GM18861 (cell line): ENCODE measurements around the gene ZMYND11.
"Not testable (repeated sequence)": the region's sequence is repeated elsewhere in the genome, so short reads cannot be mapped to it uniquely, and the experiment has no call there.

Experiments
- ATAC-seq: cut with Tn5 transposase; IDR thresholded peaks from one replicate; pipeline ENCODE4 v1.9.1; 2021; ENCODE audit not compliant: unreplicated experiment

Gene ZMYND11

DNA sequence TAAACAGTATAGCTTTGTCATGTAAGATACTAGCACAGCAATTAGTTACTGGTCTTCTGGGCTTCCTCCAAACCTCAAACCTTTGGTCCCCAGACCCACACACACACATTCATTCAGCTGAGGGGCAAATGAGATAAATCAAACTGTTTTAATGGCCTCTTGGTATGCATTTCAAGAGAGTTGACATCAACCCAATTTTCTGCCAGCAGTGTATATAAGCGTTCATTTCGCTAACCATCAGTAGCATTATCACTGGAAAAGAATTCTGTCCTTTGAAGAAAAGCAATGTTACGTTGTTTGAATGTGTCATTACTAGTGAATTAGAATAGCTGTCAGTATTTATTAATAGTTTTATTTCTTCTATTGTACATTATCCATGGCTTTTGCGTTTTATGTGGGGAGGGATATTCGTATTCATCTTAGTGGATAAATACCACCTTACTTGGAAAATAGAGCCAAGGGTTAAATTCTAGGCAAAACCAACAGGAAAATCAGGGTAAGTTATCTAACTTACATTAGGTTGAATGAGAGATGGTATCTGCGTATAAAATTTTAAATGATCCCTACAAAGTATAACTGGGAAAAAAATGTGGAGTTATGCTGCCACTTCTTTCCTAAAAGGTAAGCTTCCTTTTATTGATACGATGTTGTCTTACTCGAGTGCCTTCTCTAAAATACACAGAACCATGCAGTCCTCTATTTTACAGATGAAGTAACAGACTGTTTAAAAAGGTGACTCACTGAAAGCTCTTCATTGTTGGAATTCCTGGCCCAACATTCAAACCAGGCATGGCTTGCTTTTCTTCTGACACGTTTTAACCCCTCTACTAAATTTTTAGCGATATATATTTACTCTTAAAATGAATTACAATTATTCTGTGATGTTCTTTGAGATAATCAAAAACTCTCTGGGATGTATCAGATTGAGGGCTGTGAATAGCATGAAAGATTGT is 2.0 kb upstream of the ZMYND11 start:
- no peak for ATAC-seq

DNA sequence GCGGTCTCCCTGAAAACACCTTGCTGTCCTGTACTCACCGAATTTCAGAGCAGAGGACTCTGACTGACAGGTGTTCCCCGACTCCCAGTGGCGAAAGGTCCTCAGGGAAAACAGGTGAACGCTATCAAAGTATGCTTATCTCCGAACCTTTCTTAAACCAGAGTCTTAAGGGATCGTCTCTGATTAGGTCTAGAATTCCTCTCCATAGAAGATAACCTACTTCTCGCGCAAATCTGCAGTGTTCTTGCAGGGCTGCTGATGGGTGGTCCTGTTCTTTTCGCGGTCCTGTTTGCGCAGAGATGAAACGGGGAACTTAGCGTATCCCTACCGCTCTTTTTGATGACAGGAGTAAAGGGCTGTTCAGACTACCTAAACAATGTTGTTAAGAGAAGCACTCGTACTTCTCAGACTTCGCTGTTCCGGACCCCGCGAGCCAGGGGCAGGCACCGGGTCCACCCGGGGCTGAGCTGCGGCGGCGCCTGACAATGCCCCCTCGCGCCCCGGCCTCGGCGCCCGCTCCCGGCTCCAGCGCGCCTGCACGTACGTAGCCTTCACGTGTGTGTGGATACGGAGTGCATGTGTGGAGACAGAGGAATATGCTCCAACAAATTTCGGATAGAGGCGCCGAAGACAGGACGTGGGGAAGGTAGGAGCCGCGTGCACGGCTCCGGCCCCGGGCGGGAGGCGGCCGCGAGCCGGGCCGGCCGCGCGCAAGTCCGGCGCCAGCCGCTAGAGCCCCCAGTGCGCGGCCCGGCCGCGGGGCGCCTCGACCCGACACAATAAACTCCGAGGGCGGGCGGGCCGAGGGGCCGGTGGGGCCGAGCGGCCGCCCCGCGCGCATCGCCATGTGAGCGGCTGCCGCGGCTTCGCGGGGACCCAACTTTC is 766 bp upstream of the ZMYND11 start:
- peak; percentile 35 for ATAC-seq

DNA sequence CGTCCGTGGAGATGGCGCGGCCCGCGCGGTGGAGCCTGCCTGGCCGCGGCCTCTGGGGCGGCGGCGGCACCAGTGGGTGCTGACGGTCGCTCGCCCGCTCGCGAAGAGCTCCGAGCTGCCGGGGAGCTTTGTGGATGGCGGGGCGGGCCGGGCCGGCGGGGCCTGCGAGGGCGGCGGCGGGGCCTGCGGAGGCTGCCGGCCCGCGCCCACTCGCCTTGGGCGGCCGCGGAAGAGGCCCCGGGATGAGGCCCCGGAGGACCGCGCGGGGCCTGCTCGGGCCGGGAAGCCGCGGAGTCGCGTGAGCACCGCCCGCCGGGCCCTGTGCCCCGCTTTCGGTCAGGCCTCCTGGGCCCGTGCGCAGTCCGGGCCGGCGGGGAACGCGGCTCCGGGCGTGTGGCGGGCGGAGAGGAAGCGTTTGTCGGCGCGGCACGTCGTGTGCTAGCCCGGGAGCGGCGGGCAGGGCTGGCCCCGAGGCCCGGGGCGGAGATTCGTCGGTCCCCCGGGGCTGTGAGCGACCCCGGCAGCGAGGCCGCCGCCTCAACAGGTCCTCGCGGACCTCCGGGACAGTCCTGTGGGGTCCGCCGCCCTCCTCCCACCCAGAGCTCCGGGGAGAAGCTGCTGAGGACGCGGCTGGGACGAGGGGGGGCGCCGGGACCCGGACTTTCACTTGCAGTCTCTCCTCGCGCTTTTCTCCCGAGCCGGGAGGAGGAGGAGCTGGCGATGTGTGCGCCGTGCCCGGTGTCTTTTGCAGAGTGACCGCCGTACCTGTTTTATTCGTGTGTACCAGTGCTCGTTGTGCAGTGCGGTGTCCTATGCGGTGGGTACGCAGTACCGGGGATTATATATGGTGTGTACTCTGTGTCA is 578 bp downstream of the ZMYND11 start:
- peak; percentile 23 for ATAC-seq

DNA sequence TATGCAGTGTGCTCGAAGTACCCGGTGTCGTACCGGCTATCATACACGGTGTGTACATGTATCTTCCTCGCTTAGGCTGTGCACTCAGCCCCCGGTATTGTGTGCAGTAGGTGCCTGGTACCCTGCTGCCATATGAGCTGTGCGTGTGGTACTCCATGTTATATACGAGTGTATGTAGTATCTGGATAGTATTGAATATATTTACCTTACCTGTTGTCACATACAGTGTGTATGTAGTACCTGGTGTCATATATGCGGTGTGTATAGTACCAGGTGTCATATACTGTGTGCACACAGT is 1.2 kb downstream of the ZMYND11 start:
- ATAC-seq, result no peak

GRCh38 chr10:137031-137430 is 1.8 kb downstream of the ZMYND11 start:
- ATAC-seq, result no peak

GRCh38 chr10:137606-138005 is 2.4 kb downstream of the ZMYND11 start:
- no peak for ATAC-seq

- no peak for ATAC-seq
Observed at GRCh38 chr10:142371-142770, 7.1 kb downstream of the ZMYND11 start.

DNA sequence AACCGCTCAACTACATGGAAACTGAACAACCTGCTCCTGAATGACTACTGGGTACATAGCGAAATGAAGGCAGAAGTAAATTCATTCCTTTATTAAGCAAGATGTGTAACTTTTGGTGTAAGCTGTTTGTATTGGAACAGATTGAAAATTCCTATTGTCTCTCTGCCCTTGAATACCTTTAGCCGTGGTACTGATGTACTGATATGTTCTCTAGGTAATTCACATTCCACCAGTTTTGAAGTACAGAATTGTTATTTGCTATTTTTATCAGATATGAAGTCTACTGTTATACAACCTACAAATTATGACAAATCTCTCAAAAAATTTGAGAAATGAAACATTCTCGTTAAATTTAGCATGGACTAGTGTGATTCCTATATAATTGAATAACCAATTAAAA is 17.7 kb downstream of the ZMYND11 start:
- no peak for ATAC-seq

DNA sequence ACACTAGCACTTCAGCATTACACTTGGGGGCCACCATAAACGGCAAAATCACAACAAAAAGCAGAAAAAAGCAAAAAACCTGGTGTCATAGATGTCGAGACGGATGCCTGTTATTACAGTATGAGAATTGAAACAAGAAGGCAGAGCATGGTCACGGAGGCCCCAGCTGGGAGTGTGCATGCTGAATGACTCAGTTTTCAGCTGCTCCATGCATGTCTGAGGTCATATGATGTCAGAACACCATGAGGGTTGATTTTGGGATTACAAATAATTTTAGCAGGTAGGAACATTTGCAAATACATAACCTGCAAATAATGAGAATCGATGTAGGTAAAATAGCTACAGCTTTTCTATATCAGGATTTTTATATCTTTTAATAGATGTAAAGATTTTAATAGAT is 19.1 kb downstream of the ZMYND11 start:
- no peak for ATAC-seq

DNA sequence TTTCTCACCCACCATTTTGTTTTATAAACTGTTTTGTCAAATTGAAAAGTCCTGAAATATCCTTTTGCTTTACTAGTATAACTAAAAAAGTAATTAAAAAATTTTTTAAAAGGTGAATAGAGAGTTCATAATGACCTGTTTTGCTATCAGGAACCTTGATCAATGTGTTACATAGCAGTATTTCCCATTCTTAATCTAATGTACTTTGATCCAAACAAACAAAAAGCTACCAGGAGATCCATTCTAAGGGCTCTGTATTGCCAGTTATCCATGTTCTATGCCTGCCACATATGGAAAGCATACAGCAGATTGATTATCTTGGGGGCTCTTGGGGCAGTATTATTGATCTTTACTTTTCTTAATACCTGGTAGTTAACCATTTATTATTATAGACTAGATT is 32.1 kb downstream of the ZMYND11 start:
- ATAC-seq, result no peak

- ATAC-seq, result no peak
Observed at GRCh38 chr10:173741-174140, 38.5 kb downstream of the ZMYND11 start.

DNA sequence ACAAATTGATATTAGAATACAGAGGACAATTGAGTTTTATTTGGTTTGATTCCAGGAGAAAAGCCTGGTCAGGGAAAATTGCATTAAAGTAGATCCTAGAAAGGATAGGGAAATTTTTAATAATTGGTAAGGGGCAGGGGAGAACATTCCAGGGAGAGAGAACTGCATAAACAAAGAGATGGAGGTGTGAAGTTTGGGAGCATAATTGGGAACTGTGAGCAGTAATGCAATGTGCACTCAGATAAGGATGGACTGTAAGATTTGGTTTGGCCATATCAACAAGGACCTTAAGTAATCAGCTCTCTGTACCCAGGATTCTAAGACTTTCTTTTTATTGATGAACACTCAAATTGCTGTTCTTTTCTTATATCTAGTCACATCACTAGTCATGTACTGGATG is 41.4 kb downstream of the ZMYND11 start:
- no peak for ATAC-seq

DNA sequence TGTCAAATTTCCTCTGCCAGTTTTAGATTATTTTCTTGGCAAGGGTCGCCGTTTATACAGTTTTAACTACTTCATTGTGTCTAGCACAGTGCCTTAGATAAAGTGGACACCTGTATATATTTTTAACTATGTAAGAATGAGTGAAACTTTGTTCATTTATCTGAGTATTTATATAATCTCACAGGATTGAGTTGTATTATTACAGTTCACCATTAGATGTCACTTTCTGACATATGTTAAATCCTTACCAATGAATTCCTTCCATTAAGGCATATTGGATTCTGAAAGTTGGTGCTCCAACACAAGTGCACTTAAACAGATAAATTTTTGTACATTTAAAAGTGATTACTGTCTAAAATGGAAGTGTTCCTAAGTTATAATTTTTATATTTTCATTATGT is 43.0 kb downstream of the ZMYND11 start:
- no peak for ATAC-seq

GRCh38 chr10:178723-179122 is 43.5 kb downstream of the ZMYND11 start:
- ATAC-seq, result no peak

- peak; percentile 81 for ATAC-seq
Observed at GRCh38 chr10:182441-183201, 47.4 kb downstream of the ZMYND11 start.

DNA sequence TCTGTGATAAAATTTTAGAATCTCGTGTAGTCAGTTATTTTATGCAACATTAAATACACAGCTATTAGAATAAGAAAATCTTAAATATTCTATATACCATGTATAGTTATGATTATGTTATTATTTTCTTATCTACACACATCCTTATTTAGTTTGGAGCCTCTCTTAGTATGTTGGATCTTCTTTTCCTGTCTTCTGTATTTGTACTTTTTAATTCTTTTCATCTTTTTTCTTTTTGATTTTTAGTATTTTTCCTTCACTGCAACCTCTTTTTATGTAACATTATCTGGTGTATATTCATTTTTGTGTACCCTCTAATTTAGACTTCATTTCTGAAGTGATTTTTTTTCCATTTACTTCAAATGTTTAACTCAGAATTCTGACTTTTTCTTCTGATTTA is 48.9 kb downstream of the ZMYND11 start:
- ATAC-seq, result no peak

DNA sequence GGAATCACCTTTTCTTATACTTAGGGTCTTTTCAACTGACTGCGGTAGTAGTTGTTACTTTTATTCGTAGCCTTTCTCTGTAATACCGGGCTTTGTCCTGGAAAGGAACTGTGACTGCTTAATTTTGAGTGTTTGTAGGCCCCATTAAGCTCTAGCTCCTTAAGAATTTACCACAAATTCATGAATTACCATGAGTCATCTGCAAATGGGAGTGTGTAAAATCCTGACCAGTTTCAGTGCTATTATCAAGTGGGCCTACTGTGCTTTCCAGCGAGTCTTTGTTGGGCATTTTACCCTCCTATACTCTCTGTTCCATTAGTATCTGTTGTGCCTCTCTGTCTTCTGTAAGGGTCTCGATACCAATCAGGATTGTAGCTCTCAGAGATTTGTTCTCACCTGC is 49.7 kb downstream of the ZMYND11 start:
- ATAC-seq, result no peak

DNA sequence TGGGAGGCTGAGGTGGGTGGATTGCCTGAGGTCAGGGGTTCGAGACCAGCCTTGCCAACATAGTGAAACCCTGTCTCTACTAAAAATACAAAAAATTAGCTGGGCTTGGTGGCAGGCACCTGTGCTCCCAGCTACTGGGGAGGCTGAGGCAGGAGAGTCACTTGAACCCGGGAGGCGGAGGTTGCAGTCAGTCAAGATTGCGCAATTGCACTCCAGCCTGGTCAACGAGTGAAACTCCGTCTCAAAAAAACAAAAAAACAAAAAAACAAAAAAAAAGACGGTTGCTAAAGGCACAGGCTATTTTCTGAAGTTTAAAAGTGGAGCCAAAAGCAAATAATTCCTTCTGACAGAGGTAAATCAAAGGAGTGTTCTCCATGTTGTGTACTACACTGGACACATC is 50.3 kb downstream of the ZMYND11 start:
- ATAC-seq, result not testable (repeated sequence)

GRCh38 chr10:186911-187310 is 51.7 kb downstream of the ZMYND11 start:
- ATAC-seq, result no peak

DNA sequence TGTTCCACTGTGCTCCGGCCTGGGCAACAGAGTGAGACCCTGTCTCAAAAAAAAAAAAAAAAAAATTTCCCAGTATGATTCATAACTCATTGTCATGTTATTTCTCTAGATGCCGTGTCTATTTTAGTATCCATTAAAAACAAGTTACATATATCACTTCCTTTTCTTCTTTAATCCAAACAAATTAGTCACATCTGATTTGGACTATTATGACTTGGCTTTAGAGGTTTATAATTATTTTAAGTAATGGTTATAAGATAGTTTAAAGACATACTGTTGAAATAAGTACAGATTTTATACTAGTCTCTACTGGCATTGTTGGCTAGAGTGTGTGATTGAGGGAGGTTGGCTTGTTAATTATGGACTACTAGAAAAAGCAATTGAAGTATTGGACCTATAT is 53.3 kb downstream of the ZMYND11 start:
- ATAC-seq, result no peak
